Stimulated activated CD8-positive, alpha-beta memory T cell treated with anti-CD3 and anti-CD28 coated beads, Interleukin-12 subunit alpha, Interleukin-12 subunit beta, amount 100 ng/mL, for 24 hours (primary cell): ENCODE results near the gene NACC2.

Source experiments
- DNase-seq: peaks from one replicate; pipeline ENCODE4 v3.0.0-alpha.2; 2020; ENCODE audit errors: extremely low read depth

Gene NACC2

DNA sequence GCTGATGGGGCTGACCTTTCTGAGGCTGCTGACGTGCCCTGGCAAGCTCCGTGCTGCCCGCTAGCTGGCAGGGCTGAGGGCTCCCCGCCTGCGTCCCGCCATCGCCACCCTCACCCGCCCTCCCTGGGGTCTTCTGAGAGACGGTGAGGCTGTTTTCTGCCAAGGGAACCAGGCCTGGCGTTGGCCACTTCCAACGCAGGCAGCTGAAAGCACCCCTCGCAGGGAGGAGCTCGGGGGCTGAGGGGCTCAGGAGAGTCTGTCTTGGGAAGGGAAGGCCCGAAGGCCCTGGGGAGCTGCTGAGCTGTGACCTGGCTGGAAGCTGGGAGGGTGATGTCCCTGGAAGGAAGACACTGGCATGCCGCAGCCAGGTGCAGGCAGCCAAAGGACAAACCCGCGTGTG is 33.3 kb upstream of the NACC2 start:
- no peak for DNase-seq

DNA sequence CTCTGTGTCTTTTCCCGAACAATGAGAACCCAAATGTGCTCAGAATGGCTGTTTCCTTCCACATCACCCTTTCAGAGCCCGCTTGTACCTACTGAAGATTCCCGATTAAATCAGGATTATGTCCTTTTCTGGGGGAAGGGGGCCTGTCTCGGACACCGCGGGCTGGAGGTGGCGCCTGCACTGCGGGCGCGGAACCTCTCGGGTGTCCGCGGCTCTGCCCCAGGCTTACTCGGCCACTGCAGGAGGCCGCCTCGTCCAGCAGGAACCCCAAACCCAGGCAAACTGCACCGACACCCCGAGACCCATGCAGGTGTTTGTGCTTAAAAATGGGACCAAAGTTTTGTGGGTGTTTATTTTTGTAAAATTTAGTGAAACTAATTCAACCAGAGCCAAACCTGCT is 32.2 kb upstream of the NACC2 start:
- no peak for DNase-seq

DNA sequence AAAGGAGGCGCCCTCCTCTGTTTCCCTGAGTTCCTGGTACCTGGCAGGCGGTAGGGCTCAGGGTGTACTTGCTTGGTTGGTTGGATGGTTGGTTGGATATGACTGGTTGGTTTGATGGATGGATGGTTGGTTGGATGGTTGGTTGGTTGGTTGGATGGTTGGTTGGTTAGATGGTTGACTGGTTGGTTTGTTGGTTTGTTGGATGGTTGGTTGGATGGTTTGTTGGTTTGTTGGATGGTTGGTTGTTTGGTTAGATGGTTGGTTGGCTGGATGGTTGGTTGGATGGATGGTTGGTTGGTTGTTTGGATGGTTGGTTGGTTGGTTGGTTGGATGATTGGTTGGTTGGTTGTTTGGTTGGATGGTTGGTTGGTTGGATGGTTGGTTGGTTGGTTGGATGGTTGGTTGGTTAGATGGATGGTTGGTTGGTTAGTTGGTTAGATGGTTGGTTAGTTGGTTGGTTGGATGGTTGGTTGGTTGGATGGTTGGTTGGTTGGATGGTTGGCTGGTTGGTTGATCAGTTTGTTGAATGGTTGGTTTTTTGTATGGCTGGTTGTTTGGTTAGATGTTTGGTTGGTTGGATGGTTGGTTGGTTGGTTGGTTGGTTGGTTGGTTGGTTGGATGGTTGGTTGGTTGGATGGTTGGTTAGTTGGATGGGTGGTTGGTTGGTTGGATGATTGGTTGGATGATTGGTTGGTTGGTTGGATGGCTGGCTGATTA is 30.0 kb upstream of the NACC2 start:
- no peak for DNase-seq

DNA sequence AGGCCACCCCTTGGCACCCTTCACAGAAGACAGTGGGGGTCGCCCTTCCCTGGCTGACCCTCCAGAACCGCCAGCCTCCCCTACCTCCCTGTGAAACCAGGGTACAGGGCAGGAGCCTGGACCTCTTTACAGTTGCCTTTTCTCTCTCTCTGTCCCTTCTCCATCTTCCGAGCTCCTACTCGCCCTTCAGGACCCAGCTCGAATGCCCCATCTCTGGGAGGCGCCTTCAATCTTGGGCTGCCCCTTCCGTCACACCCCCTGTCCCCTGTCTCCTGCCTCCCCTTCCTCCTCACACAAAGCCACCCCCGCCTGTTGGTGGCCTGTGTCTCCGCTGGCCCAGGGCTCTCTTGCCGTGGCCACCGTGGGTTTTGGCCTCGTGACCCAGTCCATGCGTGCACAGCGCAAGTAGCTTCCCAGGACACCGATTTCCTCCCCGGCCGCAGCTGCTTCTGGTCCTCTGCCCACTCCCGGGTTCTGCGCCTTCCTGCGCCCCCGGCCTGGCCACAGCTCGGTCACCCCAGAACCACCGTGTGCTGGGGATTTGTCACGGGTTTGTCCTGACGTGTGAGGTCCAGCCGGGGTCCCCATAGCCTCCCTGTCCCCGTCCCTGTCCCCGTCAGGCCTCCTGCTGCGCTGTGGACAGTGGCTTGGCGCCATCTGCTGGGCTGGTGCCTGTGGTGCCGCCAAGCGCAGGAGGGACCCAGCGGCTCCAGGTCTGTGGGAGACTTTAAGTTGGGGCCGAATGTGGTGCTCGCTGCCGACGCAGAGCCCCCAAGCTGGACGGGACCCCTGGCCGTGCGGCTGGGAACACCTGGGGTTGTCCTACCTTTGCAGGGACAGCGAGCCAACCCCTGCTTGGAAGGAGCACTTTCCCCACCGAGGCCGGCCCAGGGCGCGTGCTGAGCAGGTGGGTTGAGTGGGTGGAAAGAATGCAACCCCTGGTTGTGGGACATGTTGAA is 27.6 kb upstream of the NACC2 start:
- no peak for DNase-seq

DNA sequence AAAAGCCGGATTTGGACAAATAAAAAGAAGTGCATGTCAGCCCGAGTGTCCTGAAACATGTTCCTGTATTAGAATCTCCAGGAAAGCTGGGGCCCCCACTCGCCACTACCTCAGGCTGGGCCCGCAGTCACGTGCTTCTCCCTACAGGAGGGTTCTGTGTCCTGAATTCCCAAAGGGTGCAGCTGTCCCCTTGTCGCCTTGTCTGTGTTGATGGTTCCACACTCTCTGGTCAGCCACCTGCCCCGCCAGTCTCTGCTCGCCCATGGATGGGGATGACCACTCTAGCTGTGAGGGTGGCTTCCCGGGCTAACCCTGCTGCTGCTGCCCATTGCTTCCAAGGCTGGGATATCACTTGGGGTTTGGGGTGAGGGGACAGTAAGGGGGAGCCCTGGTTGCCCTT is 26.7 kb upstream of the NACC2 start:
- DNase-seq = no peak

DNA sequence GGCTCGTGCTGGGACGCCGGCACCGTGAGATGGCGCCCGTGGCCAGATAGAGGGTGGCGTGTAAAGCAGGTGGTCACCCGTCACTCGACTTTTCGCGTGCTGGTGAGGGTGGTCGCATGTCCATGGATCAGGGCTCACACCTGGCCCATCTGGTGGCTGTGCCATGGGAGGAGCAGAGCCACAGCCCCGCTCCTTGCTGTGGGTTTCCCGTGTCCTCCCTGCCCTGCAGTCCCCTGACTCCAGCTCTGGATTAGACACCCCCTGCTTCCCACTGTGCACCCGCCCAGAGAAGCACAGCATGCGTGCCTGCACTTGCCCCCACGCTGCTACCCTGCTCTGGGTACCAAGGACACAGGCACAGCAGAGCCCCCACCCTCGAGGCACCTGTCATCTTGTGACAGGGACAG is 25.4 kb upstream of the NACC2 start:
- DNase-seq = no peak

DNA sequence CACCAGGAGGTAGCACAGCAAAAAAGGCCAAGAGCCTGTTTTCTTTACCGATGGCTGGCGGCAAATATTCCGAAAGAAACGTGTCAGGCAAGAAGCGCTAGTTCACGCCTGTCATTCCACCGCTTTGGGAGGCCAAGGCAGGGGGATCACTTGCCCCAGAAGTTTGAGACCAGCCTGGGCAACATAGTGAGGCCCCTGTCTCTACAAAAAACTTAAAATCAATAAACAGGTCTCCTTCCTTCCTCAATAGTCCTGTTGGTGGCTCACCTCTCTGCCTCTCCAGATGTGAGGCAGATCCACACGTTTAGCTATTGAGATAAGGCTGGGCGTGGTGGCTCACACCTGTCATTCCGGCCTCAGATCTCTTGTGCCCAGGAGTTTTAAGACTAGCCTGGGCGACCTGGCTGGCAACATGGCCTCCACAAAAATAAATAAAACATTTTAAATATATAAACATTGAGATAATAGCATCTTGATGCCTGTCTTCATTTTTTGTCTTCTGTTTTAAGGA is 24.8 kb upstream of the NACC2 start:
- no peak for DNase-seq

DNA sequence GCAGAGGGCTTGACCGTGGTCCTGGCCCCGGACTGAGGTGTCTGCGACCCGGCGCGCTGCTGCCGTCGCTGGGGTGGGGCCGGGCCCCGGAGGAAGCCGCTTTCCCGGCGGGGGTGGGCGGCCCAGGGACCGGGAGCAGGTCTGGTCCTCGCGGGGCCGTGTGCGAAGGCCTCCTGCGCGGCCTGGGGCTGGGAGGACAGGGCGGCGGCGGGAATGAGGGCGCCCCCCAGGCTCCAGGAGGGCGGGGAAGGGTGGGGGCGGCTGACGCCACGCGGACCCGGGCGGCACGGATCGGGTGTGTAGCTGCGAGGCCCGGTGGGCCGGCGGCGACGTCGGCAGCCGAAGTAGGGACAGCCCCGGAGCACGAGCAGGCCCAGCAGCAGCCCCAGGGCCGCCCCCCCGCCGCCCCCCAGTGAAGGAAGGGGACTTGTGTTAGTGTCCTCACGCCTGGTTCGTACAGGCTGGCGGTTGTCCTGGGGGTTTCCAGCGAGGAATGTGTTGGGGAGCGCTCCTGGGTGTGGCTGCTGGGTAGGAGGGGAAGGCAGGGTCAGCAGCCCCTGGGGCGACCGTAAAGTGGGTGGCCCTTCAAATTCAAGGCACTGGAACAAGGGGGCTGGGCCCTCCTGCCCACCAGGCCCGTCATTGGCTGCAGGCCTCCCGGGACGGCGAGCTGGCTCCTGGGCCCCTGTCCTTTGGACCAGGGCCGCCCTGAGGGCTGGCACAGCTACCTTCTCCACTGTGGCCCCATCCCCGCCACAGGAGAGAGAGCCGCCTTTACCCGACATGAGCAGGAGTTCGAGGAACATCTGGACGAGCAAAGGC is 24.2 kb upstream of the NACC2 start:
- DNase-seq = no peak

DNA sequence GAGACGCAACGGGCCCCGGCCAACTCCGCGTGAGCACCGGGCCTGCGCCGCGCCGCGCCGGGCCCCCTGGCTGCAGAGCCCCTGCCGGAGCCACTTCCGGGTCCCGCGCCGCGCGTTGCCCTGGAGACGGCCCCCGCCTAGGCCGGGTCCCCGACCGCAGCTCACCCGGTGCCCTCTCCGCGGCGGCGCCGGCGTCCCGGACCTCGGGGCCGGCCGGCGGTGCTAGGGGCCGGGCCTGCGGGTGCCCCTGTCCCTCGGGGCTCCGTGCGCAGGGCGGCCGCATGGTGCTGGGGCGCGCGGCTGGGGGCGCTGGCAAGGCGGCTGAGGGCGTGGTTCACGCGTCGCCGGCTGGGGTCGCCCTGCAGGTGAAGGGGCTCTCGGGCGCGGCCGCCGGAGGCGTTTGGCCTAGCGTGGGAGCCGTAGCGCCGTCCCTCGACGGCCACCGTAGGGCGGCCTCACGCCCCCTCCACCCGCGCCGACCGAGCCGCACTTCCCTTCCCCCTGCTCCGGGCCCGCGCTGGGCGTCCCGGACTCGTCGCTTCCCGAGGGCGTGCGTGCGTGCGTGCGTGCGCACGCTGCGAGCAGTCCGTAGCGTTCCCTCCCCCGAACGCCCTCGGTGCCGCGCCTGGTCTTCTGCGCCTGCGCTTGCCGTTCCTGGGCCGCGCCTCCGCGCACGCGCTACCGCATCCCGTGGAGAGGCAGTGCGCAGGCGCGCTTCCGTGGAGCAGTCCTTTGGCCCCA is 23.4 kb upstream of the NACC2 start, which contains the start of gene TMEM250:
Gene TMEM250, minus strand, starts transcription at position 556 of the 741 bp plus-strand sequence. CDS start 1,975 bp downstream, outside the sequence.
- DNase-seq = peak; percentile 88

DNA sequence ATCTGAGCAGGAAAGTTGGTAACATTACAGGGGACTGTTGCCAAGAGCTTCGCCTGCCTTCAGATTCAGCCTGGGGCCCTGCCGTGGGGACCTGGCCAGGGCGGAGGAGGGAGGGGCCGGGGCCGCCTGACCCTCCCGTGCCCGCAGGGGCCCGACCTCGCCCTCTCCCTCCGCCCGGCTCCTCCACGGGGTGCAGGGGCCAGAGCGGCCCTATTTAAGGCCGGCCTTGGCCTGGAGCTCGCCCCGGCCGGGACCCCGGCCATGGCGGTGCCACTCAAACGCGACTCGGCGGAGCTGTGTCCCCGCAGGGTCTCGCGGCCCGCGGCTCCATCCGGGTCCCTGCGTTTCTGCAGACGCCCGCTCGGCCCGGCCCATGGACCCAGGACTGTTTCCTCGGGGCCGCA is 22.8 kb upstream of the NACC2 start:
- DNase-seq = no peak

DNA sequence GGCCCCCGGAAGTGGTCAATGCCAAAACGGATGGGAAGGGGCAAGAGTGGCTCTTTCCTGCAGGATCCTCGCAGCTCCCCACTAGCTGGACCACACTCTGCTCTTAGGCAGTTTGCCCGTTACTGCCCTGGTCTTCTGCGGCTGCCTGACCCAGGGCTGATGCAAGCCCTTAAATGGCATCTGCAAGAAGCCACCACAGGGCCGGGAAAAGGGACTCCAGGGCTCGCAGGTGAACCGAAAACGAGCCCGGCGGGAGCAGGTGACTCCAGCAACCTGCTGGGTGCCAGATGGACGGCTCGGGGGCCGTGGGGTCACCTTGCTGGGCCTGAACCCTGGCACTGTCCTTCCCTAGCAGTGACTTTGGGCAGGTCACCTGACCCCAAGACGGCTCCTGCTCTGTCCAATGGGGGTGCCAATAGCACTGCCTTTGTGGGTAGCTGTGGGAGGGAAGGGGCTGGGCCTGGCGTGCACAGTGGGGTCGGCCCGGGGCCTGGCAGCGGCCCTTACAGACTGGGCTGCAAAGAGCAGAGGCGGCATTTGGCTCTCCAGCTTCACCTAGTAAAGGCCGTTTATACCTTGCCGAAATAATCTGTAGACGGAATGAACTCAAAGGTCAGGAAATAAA is 22.3 kb upstream of the NACC2 start:
- DNase-seq = no peak

DNA sequence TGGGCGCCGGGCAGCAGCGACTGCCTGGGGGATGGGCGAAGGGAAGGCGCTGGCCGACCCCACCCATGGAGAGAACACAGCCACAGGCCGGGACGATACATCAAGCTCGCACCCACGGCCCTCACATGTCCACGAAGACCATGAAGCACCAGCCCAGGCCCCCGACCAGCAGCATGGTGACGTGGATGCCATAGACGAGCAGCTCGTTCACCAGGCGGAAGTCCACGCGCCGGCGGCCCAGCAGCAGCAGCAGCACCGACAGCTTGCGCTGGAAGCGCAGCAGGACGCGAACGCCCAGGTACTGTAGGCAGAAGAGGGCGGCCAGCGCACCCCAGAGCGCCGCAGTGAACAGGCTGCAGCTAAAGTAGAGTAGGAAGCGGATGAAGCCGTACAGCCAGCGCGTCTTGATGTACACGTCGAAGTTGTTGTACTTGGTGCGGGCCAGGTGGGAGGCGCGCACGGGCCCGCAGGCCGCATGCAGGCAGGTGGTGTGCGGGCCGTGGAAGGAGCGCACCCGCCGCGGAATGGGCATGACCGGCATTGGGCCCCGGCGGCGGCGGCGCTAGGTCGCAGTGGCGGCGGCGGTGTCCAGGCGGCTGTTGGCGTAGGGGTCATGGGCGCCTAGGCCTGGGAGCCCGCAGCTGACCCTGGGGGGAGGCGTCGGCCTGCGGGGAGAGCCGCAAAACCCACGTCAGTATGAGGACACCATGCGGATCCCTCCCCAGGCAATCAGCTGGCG is 21.4 kb upstream of the NACC2 start:
- DNase-seq = no peak

DNA sequence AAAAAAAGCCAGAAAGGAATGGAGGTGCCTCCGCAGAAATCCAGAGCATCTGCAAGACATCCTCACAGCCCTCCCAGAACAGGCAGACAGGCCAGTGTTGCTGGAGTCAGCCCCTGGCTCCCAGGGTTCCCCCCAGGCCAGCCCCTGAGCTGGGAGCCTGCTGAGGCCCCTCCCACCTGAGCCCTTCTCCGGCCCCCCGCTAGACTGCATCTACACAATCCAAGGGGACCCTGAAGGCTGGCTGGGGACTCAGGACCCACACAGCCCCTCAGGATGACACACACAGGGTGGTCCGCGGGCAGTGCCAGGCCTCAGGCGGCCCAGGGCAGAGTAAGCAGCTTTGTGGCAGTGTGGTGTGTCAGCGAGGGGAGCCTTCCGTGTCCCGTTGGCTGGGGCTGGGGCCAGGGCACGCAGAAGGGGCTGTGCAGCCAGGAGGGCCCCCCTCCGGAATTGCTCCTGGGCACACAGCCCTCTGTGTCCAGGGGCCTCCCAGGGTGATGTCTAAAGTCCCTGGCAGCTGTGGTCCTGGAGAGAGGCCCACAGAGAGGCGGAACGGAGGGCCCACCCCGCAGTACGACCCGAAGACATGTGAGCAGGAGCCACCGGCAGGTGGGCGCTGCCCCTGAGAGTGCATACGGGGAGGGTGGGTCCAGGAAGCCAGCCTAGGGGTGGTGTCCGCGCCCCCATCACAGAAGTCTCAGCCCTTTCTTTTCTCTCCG is 20.7 kb upstream of the NACC2 start:
- no peak for DNase-seq

DNA sequence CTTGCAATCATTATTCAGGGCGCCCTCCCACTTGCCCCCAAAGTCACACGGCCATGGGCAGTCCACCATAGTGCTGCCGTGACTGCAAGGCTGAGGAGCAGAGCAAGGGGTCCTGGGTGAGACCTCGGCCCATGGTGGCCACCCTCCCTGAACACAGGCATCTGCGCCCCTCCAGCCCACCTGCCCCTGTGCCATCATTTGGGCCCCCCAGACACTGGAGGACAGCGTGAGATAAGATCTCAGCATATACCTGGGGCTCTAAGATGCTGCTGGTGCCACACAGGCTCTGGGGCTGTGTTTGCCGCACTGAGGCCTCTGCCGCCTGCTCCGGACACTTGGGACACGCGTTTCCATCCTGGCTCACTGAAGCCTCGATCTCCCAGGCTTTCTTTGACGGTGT is 20.1 kb upstream of the NACC2 start:
- no peak for DNase-seq

DNA sequence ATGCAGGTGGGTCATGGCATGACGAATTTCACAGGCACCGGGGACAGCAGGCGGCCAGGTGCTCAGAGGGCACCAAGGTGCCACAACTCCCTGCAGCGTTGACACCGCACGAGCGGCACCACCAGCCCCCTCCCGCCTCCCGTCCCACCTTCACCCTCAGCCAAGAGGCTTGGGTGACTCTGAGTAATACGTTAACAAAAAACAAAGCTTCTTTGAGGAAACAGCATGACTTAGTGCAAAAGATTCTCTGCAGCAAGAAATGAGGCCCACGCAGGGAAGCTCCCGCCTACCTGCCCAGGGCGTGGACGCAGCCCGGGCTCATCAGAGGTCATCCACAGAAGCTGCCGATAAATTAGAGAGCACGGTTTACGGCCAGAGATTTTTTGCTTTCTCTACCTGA is 19.5 kb upstream of the NACC2 start:
- no peak for DNase-seq

DNA sequence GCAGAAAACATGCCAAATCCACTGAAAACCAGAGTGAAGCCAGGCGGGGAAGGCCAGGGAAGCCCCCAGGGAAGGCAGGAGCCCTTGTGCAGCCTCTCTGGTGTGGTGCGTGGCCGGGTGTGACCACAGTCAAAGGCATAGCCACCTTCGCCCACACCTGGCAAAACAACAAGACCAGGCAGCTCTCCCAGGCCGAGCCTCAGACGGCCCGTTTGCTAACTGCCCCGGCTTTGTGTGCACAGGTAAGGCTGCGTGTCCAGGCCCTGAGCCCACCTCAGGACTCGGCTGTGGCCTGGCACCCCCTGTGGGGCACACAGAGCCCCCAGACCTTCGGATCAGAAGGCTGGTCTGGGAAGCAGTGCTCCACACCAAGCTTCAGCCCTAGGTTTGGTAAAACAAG is 17.5 kb upstream of the NACC2 start:
- no peak for DNase-seq

DNA sequence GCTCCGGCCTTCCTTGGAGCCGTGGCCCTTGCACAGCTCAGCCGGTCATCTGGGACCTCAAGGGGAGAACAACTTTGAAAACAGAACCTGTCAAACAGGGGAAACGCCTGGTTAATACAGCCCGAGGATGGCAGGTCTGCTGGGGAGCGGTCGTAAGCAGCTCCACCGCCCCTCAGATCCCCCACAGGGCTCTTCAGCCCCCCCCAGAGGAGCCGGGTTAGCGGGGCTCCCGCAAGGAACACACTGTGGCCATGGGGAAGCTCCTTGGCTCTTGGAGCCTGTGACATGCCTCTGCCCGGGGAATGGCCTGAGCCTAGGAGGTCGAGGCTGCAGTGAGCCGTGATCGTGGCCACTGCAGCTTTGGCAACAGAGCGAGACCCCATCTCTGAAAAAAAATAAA is 16.8 kb upstream of the NACC2 start:
- no peak for DNase-seq

DNA sequence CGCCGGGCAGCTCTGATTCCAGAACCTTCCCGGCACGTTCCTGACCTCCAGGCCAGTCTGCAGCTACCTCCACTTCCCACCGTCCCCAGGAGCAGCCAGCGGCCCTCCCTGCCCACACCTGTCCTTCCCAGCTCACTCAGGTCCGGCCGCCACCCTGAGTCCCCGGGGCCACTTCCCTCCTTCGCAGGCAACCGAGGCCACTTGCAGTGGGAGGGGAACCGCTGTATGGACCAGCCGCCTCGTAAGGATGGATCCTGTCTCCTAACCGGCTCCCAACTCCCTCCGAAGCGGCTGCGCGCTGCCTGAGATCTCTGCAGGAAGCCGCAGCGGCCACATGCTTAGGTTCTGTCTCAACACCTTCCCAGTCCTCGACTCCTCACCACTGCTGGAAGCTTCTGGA is 16.1 kb upstream of the NACC2 start:
- no peak for DNase-seq
